Measurements from ENCODE around the gene PDE4D.

The PDE4D gene

GRCh38 chr5:58934629-58935097 is 958.9 kb downstream of the PDE4D start:
- no peak for DNase-seq

DNA sequence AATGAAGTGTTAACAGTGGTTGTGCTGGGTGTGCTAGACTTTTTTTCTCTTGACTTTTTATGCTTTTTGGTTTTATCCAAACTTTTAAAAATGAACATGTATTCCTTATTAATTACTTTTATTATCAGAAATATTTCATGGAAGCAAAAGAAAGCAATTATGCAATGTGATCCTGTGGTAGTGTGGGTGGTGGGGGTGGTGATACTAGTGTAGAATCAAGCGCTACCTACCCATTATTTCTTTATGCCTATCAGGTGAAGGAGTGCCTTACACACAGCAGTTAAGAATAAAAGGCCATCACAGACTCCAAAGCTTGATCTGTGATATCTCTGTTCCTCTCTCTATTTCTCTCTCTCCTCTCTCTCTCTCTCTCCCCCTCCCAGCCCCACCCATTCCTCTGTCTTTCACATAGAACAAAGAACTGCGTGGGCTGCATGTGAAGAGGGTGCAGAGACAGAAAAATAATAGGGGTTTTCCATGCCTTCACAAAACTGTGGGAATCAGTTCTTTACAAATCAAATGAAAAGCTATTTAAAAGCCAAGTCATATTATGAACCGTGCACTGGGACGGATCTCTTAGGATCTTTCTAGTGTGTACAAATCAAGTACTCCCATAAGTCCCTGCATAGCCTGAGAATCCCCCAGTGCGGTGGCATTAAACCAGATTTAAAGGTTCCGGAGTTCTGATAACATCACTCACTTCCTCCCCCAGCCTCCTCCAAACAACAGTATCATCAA is 959.5 kb downstream of the PDE4D start:
- no peak for DNase-seq

GRCh38 chr5:58932057-58932612 is 961.4 kb downstream of the PDE4D start:
- DNase-seq = no peak

GRCh38 chr5:58930520-58930919 is 963.0 kb downstream of the PDE4D start:
- no peak for DNase-seq

DNA sequence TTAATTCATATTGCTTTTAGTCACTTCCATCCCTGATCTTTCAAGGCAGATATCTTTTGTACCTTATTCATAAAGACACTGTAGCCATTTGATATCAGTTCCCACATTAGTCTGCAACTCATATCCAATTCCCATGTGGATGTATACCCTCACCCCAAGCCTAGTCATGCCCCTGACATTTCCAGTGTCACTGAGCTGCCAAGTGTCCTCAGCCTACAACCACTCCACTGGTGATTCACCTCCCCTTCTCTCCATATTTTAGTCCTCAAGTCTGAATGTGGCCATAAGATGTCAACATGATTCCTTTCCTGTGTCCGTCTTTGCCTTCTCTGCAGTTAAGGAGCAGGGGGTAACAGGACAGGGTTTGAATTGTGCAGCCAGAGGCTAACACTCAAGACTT is 963.8 kb downstream of the PDE4D start:
- no peak for DNase-seq

DNA sequence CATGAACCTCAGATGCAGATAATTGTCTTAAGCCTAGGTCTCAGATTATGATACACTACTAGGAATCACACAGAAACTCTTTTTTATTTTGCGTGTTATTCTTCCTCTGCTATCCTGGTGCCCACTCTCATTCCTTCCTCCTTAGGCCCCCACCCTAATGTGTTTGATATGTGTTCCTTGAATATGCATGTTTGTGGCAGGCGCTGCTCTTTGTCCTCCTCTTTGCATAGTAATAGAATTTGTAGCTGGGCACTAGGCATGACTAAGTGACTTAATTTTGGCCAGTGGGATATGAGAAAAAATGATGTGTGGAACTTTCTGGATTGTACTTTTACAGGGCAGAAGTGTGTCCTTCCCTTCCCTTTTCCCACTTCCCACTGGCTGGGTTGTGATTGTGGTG is 965.6 kb downstream of the PDE4D start:
- no peak for DNase-seq

GRCh38 chr5:58927181-58927580 is 966.3 kb downstream of the PDE4D start:
- DNase-seq = no peak

GRCh38 chr5:58926541-58926935 is 967.0 kb downstream of the PDE4D start:
- DNase-seq = no peak

- peak; percentile 44 for DNase-seq
Measured at GRCh38 chr5:58925627-58926540, 967.6 kb downstream of the PDE4D start.

DNA sequence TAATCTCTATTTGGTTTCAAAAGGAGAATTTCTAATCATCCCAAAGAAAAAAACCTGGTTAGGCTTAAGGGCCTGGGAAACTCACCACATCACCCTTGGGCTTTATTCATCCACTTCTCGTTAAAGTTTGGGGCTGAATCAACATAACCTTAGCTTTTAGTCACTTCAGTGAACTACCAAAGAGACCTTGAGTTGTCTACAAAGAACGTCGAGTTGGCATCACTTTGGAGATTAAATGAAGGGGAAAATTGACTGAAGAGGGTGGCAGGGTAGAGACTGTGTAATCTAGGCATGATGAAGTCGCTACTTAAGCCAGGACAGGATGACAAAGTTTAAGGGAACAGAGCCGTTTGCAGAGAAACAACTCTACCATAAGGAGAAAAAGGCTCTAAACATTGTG is 969.2 kb downstream of the PDE4D start:
- no peak for DNase-seq

GRCh38 chr5:58923355-58923754 is 970.2 kb downstream of the PDE4D start:
- no peak for DNase-seq

DNA sequence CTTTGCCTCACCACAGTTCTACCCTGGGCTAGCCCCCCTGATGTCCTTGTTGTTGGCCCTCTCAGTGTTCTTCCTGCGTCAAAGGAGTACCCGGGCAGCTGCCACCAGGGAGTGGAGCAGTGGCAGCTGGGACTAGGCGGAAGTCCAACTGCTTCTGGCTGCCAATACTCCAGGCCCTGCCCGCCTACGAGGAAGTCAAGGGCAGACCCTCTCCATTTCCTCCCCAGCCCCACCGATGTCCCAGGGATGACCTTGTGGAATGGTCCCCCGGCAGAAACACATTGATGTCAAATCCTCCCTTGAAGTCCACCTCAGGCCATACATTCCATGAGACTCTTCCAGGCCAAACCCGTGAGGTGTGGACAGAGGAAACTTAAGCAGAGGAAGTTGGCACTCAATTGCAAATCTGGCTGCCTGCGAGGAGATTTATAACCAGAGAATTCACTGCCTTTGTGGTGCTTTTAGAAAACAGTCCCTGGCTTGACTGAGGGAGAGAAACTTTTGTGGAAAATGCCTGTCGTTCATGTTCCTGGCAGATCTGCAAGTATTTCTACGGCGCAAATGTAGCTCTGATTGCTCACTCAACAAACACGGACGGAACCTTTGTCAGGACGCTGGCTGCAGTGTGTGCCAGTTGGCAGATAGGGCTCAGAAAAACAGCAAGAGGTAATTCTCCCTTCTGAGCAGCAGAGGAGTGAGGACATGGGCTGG is 970.9 kb downstream of the PDE4D start:
- DNase-seq = peak; percentile 87

GRCh38 chr5:58921159-58921558 is 972.4 kb downstream of the PDE4D start:
- DNase-seq = no peak

DNA sequence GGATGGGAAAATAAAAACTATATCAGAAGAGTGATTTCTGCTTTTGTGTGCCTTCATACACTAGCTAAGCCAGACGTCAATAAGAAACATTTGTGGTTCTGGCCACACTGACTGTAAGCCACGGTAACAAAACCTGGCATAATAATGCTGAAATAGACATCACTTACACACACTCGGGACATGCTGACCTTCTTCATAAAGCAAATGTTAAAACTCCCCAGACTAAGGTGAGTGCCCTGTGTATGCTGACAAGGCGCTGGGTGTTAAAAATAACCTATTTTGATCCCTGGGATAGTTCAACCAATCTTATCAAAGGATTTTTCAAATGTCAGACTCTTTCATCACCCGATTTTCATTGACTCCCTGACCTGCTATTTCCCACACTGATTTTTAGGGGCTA is 973.7 kb downstream of the PDE4D start:
- no peak for DNase-seq

Measured in femur (tissue), 1 donor.